Mononuclear cell (primary cell): Measurements from ENCODE around the gene FAM83C. TPM values are rescaled to one million over a fixed set of nuclear protein-coding genes. Genes with fewer than 3 reads are reported as not detected.

Experiments
- H3K27me3 ChIP-seq: 2 replicates; pipeline ENCODE4 v1.6.0; 2011; ENCODE audit warnings: low read length, control low read depth; ENCODE audit not compliant: insufficient read depth
- H3K4me1 ChIP-seq: 2 replicates; pipeline ENCODE4 v1.5.1; 2011; ENCODE audit warnings: mild to moderate bottlenecking, low read length, control low read depth; ENCODE audit not compliant: insufficient read depth
- H3K4me3 ChIP-seq: 2 replicates; pipeline ENCODE4 v1.5.1; 2011; ENCODE audit warnings: mild to moderate bottlenecking, low read length, moderate library complexity
- H3K9me3 ChIP-seq: 2 replicates; pipeline ENCODE4 v1.5.1; 2011; ENCODE audit warnings: low read depth, mild to moderate bottlenecking, control low read depth, low read length
- total RNA-seq: library from RNA; depleted of rRNA; stranded (reverse); fragments of >200 nt; gene quantifications from one replicate; pipeline ENCODE4 v1.2.3, GENCODE V29; 2012

Gene FAM83C
- total RNA-seq, 1 donor: not detected

GRCh38 chr20:35296101-35296554, 3.9 kb upstream of the FAM83C start:
- Histone ChIP-seq H3K4me3 (no peak overlapping the region), H3K9me3 (no peaks in the 10 kb centered on the region), H3K27me3 (no peaks in the 10 kb centered on the region), H3K4me1 (no peaks in the 10 kb centered on the region)

GRCh38 chr20:35295674-35296073, 3.4 kb upstream of the FAM83C start:
- H3K4me1 ChIP-seq: no peaks in the 10 kb centered on the region
- H3K27me3 ChIP-seq: no peaks in the 10 kb centered on the region
- no peaks in the 10 kb centered on the region for H3K9me3 ChIP-seq
- H3K4me3 ChIP-seq: no peak overlapping the region

- no peaks in the 10 kb centered on the region for H3K9me3 ChIP-seq
- no peaks in the 10 kb centered on the region for H3K4me1 ChIP-seq
- H3K27me3 ChIP-seq: no peaks in the 10 kb centered on the region
- no peak overlapping the region for H3K4me3 ChIP-seq
Measured at GRCh38 chr20:35295058-35295457, 2.8 kb upstream of the FAM83C start.

GRCh38 chr20:35294293-35294685, 2.1 kb upstream of the FAM83C start:
- Histone ChIP-seq H3K27me3 (no peaks in the 10 kb centered on the region), H3K4me3 (no peak overlapping the region)

GRCh38 chr20:35293303-35294292, 1.4 kb upstream of the FAM83C start:
- Histone ChIP-seq H3K9me3 (no peaks in the 10 kb centered on the region), H3K4me1 (no peaks in the 10 kb centered on the region), H3K4me3 (no peak overlapping the region), H3K27me3 (no peaks in the 10 kb centered on the region)

More at GRCh38 chr20:35294293-35294685, 2.1 kb upstream of the FAM83C start:
- H3K9me3 ChIP-seq: no peaks in the 10 kb centered on the region
- no peaks in the 10 kb centered on the region for H3K4me1 ChIP-seq

- Histone ChIP-seq H3K9me3 (no peaks in the 10 kb centered on the region), H3K27me3 (no peaks in the 10 kb centered on the region), H3K4me1 (no peaks in the 10 kb centered on the region), H3K4me3 (no peak overlapping the region)
Measured at GRCh38 chr20:35292504-35293285, 470 bp upstream of the FAM83C start.

- Histone ChIP-seq H3K4me1 (no peaks in the 10 kb centered on the region), H3K4me3 (no peak overlapping the region), H3K27me3 (no peaks in the 10 kb centered on the region), H3K9me3 (no peaks in the 10 kb centered on the region)
Measured at GRCh38 chr20:35290887-35291417, 1.3 kb downstream of the FAM83C start.

GRCh38 chr20:35290186-35290886, 1.9 kb downstream of the FAM83C start:
- no peaks in the 10 kb centered on the region for H3K27me3 ChIP-seq
- no peaks in the 10 kb centered on the region for H3K4me1 ChIP-seq
- no peak overlapping the region for H3K4me3 ChIP-seq
- no peaks in the 10 kb centered on the region for H3K9me3 ChIP-seq

- no peak overlapping the region for H3K4me3 ChIP-seq
- no peaks in the 10 kb centered on the region for H3K9me3 ChIP-seq
- H3K27me3 ChIP-seq: no peaks in the 10 kb centered on the region
- peaks cover 12% of the 10 kb centered on the region for H3K4me1 ChIP-seq
Measured at GRCh38 chr20:35288325-35289060, 3.7 kb downstream of the FAM83C start.

- Histone ChIP-seq H3K4me3 (no peak overlapping the region), H3K4me1 (peaks cover 19% of the 10 kb centered on the region), H3K27me3 (no peaks in the 10 kb centered on the region), H3K9me3 (no peaks in the 10 kb centered on the region)
Measured at GRCh38 chr20:35287509-35288324, 4.5 kb downstream of the FAM83C start.

GRCh38 chr20:35286899-35287508, 5.2 kb downstream of the FAM83C start:
- Histone ChIP-seq H3K27me3 (no peaks in the 10 kb centered on the region), H3K9me3 (no peaks in the 10 kb centered on the region), H3K4me1 (peaks cover 19% of the 10 kb centered on the region), H3K4me3 (no peak overlapping the region)

GRCh38 chr20:35286077-35286898, 5.9 kb downstream of the FAM83C start:
- Histone ChIP-seq H3K9me3 (no peaks in the 10 kb centered on the region), H3K4me1 (peaks cover 19% of the 10 kb centered on the region)

GRCh38 chr20:35285806-35286076, 6.5 kb downstream of the FAM83C start:
- Histone ChIP-seq H3K4me1 (peaks cover 19% of the 10 kb centered on the region), H3K27me3 (no peaks in the 10 kb centered on the region), H3K4me3 (no peak overlapping the region), H3K9me3 (no peaks in the 10 kb centered on the region)

More at GRCh38 chr20:35286077-35286898, 5.9 kb downstream of the FAM83C start:
- H3K4me3 ChIP-seq: no peak overlapping the region
- H3K27me3 ChIP-seq: no peaks in the 10 kb centered on the region
